Mesodermal cell (in vitro differentiated cells): Measurements from ENCODE around the gene ELAVL2.
A peak's percentile ranks its signal among the peaks of the same experiment; 100 is the strongest.

ENCODE experiments used
- H3K27ac ChIP-seq: 2 replicates; pipeline ENCODE4 v1.7.0; 2013; ENCODE audit warnings: mild to moderate bottlenecking, low read depth, low read length, moderate library complexity; ENCODE audit not compliant: severe bottlenecking
- H3K36me3 ChIP-seq: 2 replicates; pipeline ENCODE4 v1.7.1; 2013; ENCODE audit warnings: mild to moderate bottlenecking, low read length, moderate library complexity; ENCODE audit not compliant: control insufficient read depth, insufficient read depth
- H3K4me1 ChIP-seq: one replicate; pipeline ENCODE4 v1.7.1; 2013; ENCODE audit warnings: mild to moderate bottlenecking, low read length; ENCODE audit not compliant: insufficient read depth, control insufficient read depth, poor library complexity, severe bottlenecking
- H3K4me3 ChIP-seq: 2 replicates; pipeline ENCODE4 v1.7.0; 2013; ENCODE audit warnings: low read length, control low read depth, mild to moderate bottlenecking; ENCODE audit not compliant: insufficient read depth, poor library complexity, severe bottlenecking; ENCODE audit errors: extremely low read depth
- H3K9me3 ChIP-seq: 2 replicates; pipeline ENCODE4 v1.7.1; 2013; ENCODE audit warnings: mild to moderate bottlenecking, low read length, moderate library complexity; ENCODE audit not compliant: control insufficient read depth
- WGBS, 2 experiments: methylation state at CpG; one replicate each; pipeline ENCODE4 v1.1.5; 2013; ENCODE audit warnings: missing lambda C conversion rate in 2 of 2; ENCODE audit not compliant: insufficient coverage in 2 of 2; 5-methylcytosine and 5-hydroxymethylcytosine counted together

ELAVL2 gene

GRCh38 chr9:23790351-23791260 lies 35.4 kb downstream of the ELAVL2 start:
- Histone ChIP-seq H3K27ac (no peak overlapping the region), H3K4me1 (no peaks in the 10 kb centered on the region), H3K9me3 (no peaks in the 10 kb centered on the region), H3K4me3 (no peak overlapping the region), H3K36me3 (no peaks in the 10 kb centered on the region)
- 89 to 92% methylated on average over 3 to 5 of the region's 9 CpGs for WGBS, 2 experiments

GRCh38 chr9:23789529-23790254 lies 36.3 kb downstream of the ELAVL2 start:
- H3K27ac ChIP-seq: no peak overlapping the region
- H3K36me3 ChIP-seq: no peaks in the 10 kb centered on the region
- no peak overlapping the region for H3K4me3 ChIP-seq
- no peaks in the 10 kb centered on the region for H3K4me1 ChIP-seq
- no peaks in the 10 kb centered on the region for H3K9me3 ChIP-seq
- 83 to 95% methylated on average over 2 to 3 of the region's 4 CpGs for WGBS, 2 experiments

GRCh38 chr9:23784962-23785361 lies 41.1 kb downstream of the ELAVL2 start:
- Histone ChIP-seq H3K4me1 (peaks cover 8% of the 10 kb centered on the region), H3K27ac (no peak overlapping the region), H3K4me3 (no peak overlapping the region), H3K9me3 (no peaks in the 10 kb centered on the region), H3K36me3 (no peaks in the 10 kb centered on the region)
- 80 to 100% methylated on average over 1 of the region's 1 CpG for WGBS, 2 experiments

GRCh38 chr9:23783509-23783908 lies 42.5 kb downstream of the ELAVL2 start:
- Histone ChIP-seq H3K27ac (no peak overlapping the region), H3K4me3 (no peak overlapping the region), H3K9me3 (no peaks in the 10 kb centered on the region), H3K36me3 (no peaks in the 10 kb centered on the region), H3K4me1 (peaks cover 15% of the 10 kb centered on the region)
- 86 to 100% methylated on average over 1 of the region's 1 CpG for WGBS, 2 experiments

- Histone ChIP-seq H3K27ac (peak overlapping the region; percentile 60), H3K4me3 (no peak overlapping the region), H3K4me1 (peaks cover 24% of the 10 kb centered on the region), H3K36me3 (no peaks in the 10 kb centered on the region), H3K9me3 (no peaks in the 10 kb centered on the region)
- WGBS, 2 experiments: 0% methylated on average over 1 of the region's 2 CpGs
These were observed 46.8 kb downstream of the ELAVL2 start for GRCh38 chr9:23779220-23779619.

GRCh38 chr9:23777328-23777727 lies 48.7 kb downstream of the ELAVL2 start:
- Histone ChIP-seq H3K9me3 (no peaks in the 10 kb centered on the region), H3K27ac (no peak overlapping the region), H3K4me1 (peaks cover 31% of the 10 kb centered on the region), H3K4me3 (no peak overlapping the region), H3K36me3 (no peaks in the 10 kb centered on the region)
- 83% methylated on average over 1 of the region's 5 CpGs; no CpG with 5 or more reads in 1 of the 2 experiments for WGBS, 2 experiments

- 84 to 88% methylated on average over 4 to 5 of the region's 6 CpGs for WGBS, 2 experiments
These were observed 50.5 kb downstream of the ELAVL2 start for GRCh38 chr9:23775549-23775948.

GRCh38 chr9:23774266-23774665 lies 51.8 kb downstream of the ELAVL2 start:
- peaks cover 4% of the 10 kb centered on the region for H3K9me3 ChIP-seq
- H3K36me3 ChIP-seq: no peaks in the 10 kb centered on the region
- H3K4me1 ChIP-seq: peaks cover 22% of the 10 kb centered on the region
- WGBS, 2 experiments: no CpG with 5 or more reads among the region's 2 CpGs
- no peak overlapping the region for H3K4me3 ChIP-seq
- H3K27ac ChIP-seq: no peak overlapping the region

More at GRCh38 chr9:23775549-23775948, 50.5 kb downstream of the ELAVL2 start:
- H3K4me3 ChIP-seq: no peak overlapping the region
- peaks cover under 1% of the 10 kb centered on the region for H3K9me3 ChIP-seq
- H3K4me1 ChIP-seq: peaks cover 27% of the 10 kb centered on the region
- no peaks in the 10 kb centered on the region for H3K36me3 ChIP-seq
- H3K27ac ChIP-seq: no peak overlapping the region

- no peak overlapping the region for H3K4me3 ChIP-seq
- no peak overlapping the region for H3K27ac ChIP-seq
- H3K9me3 ChIP-seq: peaks cover 4% of the 10 kb centered on the region
- no peaks in the 10 kb centered on the region for H3K36me3 ChIP-seq
- H3K4me1 ChIP-seq: peaks cover 12% of the 10 kb centered on the region
These were observed 53.7 kb downstream of the ELAVL2 start for GRCh38 chr9:23772385-23772783.

- Histone ChIP-seq H3K9me3 (peaks cover 4% of the 10 kb centered on the region), H3K4me1 (peaks cover 13% of the 10 kb centered on the region), H3K27ac (no peak overlapping the region)
These were observed 54.2 kb downstream of the ELAVL2 start for GRCh38 chr9:23771746-23772384.

More at GRCh38 chr9:23771746-23772384, 54.2 kb downstream of the ELAVL2 start:
- H3K4me3 ChIP-seq: no peak overlapping the region
- H3K36me3 ChIP-seq: no peaks in the 10 kb centered on the region
